ENCODE measurements around the gene NID1.

NID1 gene

GRCh38 chr1:236090741-236091147, 25.9 kb upstream of the NID1 start:
- no peak for TF ChIP-seq CTCF (IDR thresholded peaks at IDR 0.05; ENCODE audit: low read depth, low read length)
- DNase-seq (ENCODE audit: extremely low read depth, low read depth) = no peak

GRCh38 chr1:236089046-236089773, 24.3 kb upstream of the NID1 start:
- no peak for TF ChIP-seq CTCF (IDR thresholded peaks at IDR 0.05; ENCODE audit: low read depth, low read length)
- DNase-seq (ENCODE audit: extremely low read depth, low read depth) = no peak

DNA sequence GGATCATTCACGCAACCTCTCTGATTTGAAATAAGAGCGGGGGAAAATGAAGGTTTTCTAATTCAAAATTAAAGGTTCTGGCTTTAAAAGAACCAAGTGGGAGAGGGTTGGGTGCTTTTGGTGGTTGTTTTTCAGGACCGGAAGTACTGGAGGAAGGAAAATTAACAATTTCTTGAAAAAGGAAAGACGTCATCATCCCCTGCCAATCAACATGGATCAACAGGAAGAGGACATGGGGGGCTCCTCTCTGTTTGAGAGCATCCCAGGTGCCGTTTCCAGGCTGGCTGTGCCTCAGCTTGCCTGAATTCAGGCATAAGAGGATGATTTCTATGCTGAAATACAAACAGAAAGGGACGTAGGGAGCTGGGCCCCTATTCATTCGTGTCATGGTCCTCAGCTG, 21.6 kb upstream of the NID1 start:
- DNase-seq (ENCODE audit: extremely low read depth, low read depth) = no peak
- no peak for TF ChIP-seq CTCF (IDR thresholded peaks at IDR 0.05; ENCODE audit: low read depth, low read length)

DNA sequence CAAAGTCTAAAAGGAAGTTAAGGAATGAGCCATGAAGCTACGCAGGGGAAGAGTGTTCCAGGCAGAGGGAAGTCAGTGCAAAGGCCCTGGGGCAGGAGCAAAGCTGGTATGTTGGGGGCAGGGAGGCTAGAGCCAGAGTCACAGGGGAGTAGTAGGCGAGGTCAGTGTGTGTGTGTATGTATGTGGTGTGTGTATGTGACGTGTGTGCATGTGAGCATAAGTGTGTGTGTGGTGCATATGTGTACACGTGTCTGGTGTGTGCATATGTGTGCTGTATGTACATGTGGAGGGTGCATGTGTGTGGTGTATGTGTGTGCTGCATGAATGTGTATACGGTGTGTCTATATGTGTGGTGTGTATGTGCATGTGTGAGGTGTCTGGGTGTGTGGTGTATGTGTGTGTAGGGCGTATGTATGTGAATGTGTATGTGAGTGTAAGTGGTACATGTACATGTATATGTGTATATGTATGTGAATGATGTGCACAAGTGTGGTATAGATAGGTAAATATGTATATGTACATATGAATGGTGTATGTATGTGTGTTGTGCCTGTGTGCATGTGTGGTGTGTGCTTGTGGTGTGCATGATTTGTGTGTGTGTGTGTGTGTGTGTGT, 20.8 kb upstream of the NID1 start:
- TF ChIP-seq CTCF (IDR thresholded peaks at IDR 0.05; ENCODE audit: low read depth, low read length) = no peak
- no peak for DNase-seq (ENCODE audit: extremely low read depth, low read depth)

DNA sequence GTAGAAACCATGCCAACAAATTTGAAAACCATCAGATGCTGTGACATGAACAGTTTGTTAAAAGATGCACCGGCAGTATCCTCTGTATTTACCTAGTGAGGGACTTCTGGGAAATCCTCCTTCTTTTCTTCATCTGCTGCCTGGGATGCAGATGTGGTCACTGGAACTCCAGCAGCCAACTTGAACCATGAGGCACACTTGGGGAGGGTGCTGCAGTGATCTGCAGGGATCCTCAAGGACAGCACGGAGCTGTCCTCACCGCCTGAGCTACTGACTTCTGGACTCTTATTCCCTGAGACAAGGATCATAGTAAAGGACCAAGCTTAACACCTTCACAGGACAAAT, 19.5 kb upstream of the NID1 start:
- TF ChIP-seq CTCF (IDR thresholded peaks at IDR 0.05; ENCODE audit: low read depth, low read length) = no peak
- DNase-seq (ENCODE audit: extremely low read depth, low read depth) = no peak

DNA sequence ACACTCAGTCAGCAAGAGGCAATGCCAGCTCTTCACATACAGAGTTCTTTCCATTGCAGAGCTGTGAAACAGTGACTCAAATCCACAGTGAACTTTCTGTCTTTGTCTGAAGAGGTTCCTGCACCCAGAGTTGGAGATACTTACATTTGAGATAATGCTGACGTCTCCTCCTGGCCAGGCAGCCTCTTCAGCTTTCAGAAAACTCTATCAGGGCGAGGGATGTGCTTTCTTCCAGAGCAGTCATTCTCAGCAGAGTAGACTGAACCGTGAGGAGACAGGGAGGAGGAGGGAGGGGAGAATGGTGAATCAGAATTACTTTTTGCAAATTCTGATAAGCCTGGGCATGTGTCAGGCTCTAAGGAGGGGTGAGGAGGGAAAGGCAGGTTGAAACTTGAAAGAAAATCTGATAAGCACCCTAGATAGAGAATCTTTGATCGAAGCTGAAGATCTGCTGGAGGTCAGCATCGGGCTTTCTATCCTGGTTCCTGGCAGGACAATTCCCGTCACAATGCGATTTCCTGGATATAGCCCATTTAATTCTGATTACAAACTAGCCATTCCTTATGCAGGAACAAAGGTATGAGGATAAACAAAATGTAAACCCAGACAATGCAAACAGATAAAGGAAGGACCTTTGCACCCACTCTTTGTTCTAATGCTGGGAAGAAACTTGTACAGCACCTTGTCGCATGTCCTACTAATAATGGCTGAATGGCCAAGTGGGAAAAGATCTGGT, 18.9 kb upstream of the NID1 start:
- no peak for DNase-seq (ENCODE audit: extremely low read depth, low read depth)
- TF ChIP-seq CTCF (IDR thresholded peaks at IDR 0.05; ENCODE audit: low read depth, low read length) = no peak

DNA sequence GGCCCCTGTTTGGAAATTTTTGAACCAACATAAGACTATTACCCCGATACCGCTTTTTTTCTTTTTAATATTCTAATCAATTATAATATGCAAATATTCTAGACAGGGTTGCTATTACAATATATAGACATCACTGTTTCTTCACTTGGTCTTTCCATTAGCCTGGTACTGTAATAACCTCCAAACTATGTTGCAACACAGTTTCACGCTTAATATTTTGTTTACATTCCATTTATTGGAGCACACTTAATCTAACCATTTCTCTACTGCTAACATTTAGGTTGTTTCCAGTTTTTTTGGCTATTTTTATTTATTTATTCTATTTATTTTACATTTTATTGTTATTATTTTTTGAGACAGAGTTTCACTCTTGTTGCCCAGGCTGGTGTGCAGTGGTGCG, 17.6 kb upstream of the NID1 start:
- DNase-seq (ENCODE audit: extremely low read depth, low read depth) = no peak
- no peak for TF ChIP-seq CTCF (IDR thresholded peaks at IDR 0.05; ENCODE audit: low read depth, low read length)
